ENCODE results near the gene CDK13.
A peak's percentile ranks its signal among the peaks of the same experiment; 100 is the strongest.

The CDK13 gene

DNA sequence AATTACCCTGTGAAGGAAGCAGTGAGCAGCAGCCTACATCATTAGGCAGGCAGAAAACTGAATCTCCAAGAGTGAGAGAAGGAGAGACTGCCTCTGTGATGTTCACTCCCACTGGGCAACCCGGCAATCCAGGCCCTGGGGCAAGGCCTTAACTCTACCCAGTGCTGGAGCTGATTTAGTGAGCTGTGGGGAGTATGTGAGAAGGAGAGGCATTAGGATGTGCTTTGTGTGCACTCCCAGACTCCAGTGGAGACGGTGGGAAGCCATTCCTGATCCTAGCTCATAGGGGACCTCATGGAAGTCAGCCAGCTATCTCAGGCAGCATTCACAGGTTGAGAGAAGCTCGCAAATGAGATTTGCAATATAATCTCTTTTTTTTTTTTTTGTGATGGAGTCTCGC is 41.1 kb upstream of the CDK13 start:
- Histone ChIP-seq H3K27ac (replicated peaks) (no peak overlapping the region), H3K27me3 (ENCODE audit: insufficient read depth, poor library complexity, severe bottlenecking) (no peaks in the 10 kb centered on the region), H3K4me3 (replicated peaks; ENCODE audit: insufficient read depth, low read length) (no peak overlapping the region)
- DNase-seq (ENCODE audit: low read depth in 1 of 2, low spot score in 1 of 2), result no peak
- TF ChIP-seq, protein P1, sequence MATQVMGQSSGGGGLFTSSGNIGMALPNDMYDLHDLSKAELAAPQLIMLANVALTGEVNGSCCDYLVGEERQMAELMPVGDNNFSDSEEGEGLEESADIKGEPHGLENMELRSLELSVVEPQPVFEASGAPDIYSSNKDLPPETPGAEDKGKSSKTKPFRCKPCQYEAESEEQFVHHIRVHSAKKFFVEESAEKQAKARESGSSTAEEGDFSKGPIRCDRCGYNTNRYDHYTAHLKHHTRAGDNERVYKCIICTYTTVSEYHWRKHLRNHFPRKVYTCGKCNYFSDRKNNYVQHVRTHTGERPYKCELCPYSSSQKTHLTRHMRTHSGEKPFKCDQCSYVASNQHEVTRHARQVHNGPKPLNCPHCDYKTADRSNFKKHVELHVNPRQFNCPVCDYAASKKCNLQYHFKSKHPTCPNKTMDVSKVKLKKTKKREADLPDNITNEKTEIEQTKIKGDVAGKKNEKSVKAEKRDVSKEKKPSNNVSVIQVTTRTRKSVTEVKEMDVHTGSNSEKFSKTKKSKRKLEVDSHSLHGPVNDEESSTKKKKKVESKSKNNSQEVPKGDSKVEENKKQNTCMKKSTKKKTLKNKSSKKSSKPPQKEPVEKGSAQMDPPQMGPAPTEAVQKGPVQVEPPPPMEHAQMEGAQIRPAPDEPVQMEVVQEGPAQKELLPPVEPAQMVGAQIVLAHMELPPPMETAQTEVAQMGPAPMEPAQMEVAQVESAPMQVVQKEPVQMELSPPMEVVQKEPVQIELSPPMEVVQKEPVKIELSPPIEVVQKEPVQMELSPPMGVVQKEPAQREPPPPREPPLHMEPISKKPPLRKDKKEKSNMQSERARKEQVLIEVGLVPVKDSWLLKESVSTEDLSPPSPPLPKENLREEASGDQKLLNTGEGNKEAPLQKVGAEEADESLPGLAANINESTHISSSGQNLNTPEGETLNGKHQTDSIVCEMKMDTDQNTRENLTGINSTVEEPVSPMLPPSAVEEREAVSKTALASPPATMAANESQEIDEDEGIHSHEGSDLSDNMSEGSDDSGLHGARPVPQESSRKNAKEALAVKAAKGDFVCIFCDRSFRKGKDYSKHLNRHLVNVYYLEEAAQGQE (IDR thresholded peaks at IDR 0.05; ENCODE audit: insufficient replicate concordance, low read depth), result no peak
- no peak for TF ChIP-seq GABPA (IDR thresholded peaks at IDR 0.05; ENCODE audit: low read depth)
- TF ChIP-seq, protein P2, sequence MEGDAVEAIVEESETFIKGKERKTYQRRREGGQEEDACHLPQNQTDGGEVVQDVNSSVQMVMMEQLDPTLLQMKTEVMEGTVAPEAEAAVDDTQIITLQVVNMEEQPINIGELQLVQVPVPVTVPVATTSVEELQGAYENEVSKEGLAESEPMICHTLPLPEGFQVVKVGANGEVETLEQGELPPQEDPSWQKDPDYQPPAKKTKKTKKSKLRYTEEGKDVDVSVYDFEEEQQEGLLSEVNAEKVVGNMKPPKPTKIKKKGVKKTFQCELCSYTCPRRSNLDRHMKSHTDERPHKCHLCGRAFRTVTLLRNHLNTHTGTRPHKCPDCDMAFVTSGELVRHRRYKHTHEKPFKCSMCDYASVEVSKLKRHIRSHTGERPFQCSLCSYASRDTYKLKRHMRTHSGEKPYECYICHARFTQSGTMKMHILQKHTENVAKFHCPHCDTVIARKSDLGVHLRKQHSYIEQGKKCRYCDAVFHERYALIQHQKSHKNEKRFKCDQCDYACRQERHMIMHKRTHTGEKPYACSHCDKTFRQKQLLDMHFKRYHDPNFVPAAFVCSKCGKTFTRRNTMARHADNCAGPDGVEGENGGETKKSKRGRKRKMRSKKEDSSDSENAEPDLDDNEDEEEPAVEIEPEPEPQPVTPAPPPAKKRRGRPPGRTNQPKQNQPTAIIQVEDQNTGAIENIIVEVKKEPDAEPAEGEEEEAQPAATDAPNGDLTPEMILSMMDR (IDR thresholded peaks at IDR 0.05; ENCODE audit: insufficient read depth, low read length), result no peak
- no peak for TF ChIP-seq POLR2AphosphoS5 (IDR thresholded peaks at IDR 0.05; ENCODE audit: low read depth)

DNA sequence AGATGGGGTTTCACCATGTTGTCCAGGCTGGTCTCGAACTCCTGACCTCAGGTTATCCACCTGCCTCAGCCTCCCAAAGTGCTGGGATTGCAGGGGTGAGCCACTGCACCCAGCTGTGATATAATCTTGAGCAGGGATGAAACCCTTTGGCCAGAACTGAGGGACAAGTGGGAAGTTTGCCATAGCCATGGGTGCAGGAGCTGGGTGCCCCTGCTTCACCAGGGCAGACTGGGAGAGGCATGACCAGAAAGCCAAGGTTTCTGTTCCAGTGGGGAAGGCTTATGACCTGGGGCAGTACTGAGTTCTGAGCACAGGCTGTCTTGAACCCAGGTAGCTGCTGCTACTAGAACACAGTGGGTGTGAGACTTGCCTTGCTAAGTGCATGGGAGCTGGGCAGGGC is 40.5 kb upstream of the CDK13 start:
- Histone ChIP-seq H3K27ac (replicated peaks) (no peak overlapping the region), H3K27me3 (ENCODE audit: insufficient read depth, poor library complexity, severe bottlenecking) (no peaks in the 10 kb centered on the region), H3K4me3 (replicated peaks; ENCODE audit: insufficient read depth, low read length) (no peak overlapping the region)
- TF ChIP-seq, protein P2 (IDR thresholded peaks at IDR 0.05; ENCODE audit: insufficient read depth, low read length), result no peak
- TF ChIP-seq POLR2AphosphoS5 (IDR thresholded peaks at IDR 0.05; ENCODE audit: low read depth) (no peak), GABPA (IDR thresholded peaks at IDR 0.05; ENCODE audit: low read depth) (no peak), SPI1 (IDR thresholded peaks at IDR 0.05; ENCODE audit: borderline replicate concordance, low read depth) (no peak)
- TF ChIP-seq, protein P1 (IDR thresholded peaks at IDR 0.05; ENCODE audit: insufficient replicate concordance, low read depth), result no peak
- DNase-seq (ENCODE audit: low read depth in 1 of 2, low spot score in 1 of 2), result no peak

DNA sequence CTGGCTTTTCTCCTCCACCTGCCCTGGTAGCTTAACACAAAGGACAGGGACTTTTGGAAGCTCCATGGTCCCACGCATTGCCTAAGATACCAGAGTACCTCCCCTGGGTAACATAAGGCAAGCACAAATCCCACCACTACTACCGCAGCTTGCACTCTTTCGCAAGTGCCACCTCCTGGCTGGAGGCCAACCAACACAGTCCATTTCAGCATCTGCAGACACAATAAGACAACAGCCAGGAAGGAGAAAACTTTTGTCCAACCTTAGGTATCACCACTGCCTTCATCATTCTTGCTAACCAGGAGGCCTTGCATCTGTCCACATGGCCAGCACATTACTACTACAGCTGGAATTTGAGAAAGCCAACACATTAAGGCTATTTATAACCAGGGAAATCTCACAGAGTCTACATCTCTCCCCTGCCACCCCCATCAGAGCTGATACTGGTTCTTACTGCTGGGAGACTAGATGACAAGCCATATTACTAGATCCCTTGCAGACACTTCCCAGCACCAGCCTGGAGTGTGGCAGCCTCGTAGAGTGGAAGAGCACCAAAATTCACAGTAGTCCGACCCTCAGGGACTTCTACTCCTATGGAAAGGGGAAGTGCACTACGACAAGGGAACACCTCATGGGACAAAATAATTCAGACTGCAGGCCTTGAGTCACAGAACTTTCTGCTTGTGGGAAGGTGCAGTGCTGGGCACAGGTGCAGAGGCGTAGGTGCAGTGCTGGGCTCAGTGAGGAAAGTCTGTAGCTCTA is 39.8 kb upstream of the CDK13 start:
- no peak overlapping the region for H3K4me3 ChIP-seq (replicated peaks; ENCODE audit: insufficient read depth, low read length)
- no peak overlapping the region for H3K27ac ChIP-seq (replicated peaks)
- TF ChIP-seq POLR2AphosphoS5 (IDR thresholded peaks at IDR 0.05; ENCODE audit: low read depth) (peak; percentile 79), SPI1 (IDR thresholded peaks at IDR 0.05; ENCODE audit: borderline replicate concordance, low read depth) (peak; percentile 95), GABPA (IDR thresholded peaks at IDR 0.05; ENCODE audit: low read depth) (no peak)
- TF ChIP-seq, protein P2 (IDR thresholded peaks at IDR 0.05; ENCODE audit: insufficient read depth, low read length), result no peak
- TF ChIP-seq, protein P1 (IDR thresholded peaks at IDR 0.05; ENCODE audit: insufficient replicate concordance, low read depth), result no peak
- H3K27me3 ChIP-seq (ENCODE audit: insufficient read depth, poor library complexity, severe bottlenecking), result no peaks in the 10 kb centered on the region
- peak; percentile 57 to 89 for DNase-seq (ENCODE audit: low read depth in 1 of 2, low spot score in 1 of 2)

Data from HL-60 (cell line).